Muscle layer of duodenum (tissue), 2 donors: ENCODE measurements around the gene ZRANB2.

Experiments used
- H3K27ac ChIP-seq: one replicate; pipeline ENCODE4 v1.7.0; 2013; ENCODE audit warnings: mild to moderate bottlenecking, low read length
- H3K27me3 ChIP-seq: one replicate; pipeline ENCODE4 v1.7.0; 2013; ENCODE audit warnings: low read depth, mild to moderate bottlenecking, control low read depth, low read length
- H3K36me3 ChIP-seq, 2 donors: one replicate each; pipeline ENCODE4 v1.7.0; 2013; ENCODE audit warnings: low read length in 2 of 2, control low read depth in 1 of 2, mild to moderate bottlenecking in 1 of 2; ENCODE audit not compliant: insufficient read depth in 2 of 2, control insufficient read depth in 1 of 2
- H3K4me1 ChIP-seq, 2 donors: one replicate each; pipeline ENCODE4 v1.7.0; 2013; ENCODE audit warnings: low read length in 2 of 2, mild to moderate bottlenecking in 2 of 2, control low read depth in 1 of 2, moderate library complexity in 1 of 2; ENCODE audit not compliant: insufficient read depth in 2 of 2, control insufficient read depth in 1 of 2
- H3K4me3 ChIP-seq, 2 donors: one replicate each; pipeline ENCODE4 v1.7.0; 2013; ENCODE audit warnings: low read length in 2 of 2, low read depth in 1 of 2, mild to moderate bottlenecking in 1 of 2
- H3K9me3 ChIP-seq, 2 donors: one replicate each; pipeline ENCODE4 v1.7.0; 2013; ENCODE audit warnings: low read length in 2 of 2, control low read depth in 1 of 2, mild to moderate bottlenecking in 1 of 2; ENCODE audit not compliant: control insufficient read depth in 1 of 2
- donor health status: healthy.

ZRANB2 gene

DNA sequence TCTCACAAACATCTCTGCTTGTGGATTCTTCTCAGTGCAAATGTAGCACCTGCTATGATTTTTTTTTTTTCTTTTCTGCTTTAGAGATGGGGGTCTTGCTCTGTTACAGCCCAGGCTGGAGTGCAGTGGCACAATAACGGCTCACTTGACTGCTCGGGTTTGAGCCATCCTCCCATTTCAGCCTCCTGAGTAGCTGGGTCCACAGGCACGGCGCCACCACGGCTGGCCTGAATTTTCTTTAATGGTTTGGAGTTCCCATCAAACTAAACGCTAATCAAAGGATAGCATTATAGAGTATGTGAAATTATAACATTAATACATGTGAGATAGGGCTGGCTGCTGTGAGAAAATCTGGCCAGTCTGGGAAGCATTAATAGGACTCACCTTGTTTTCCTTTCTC is 26.0 kb downstream of the ZRANB2 start:
- H3K27ac ChIP-seq = no peak overlapping the region
- H3K4me3 ChIP-seq = no peak overlapping the region
- no peaks in the 10 kb centered on the region for H3K9me3 ChIP-seq
- H3K27me3 ChIP-seq = no peaks in the 10 kb centered on the region
- H3K4me1 ChIP-seq = no peaks in the 10 kb centered on the region
- H3K36me3 ChIP-seq = peaks cover 14 to 22% of the 10 kb centered on the region in 2 donors

GRCh38 chr1:71054281-71054731 is 26.5 kb downstream of the ZRANB2 start:
- Histone ChIP-seq H3K36me3 (peaks cover 13 to 21% of the 10 kb centered on the region in 2 donors), H3K27me3 (no peaks in the 10 kb centered on the region), H3K9me3 (no peaks in the 10 kb centered on the region), H3K4me3 (no peak overlapping the region), H3K27ac (no peak overlapping the region), H3K4me1 (no peaks in the 10 kb centered on the region)

GRCh38 chr1:71053758-71054157 is 27.1 kb downstream of the ZRANB2 start:
- H3K27ac ChIP-seq = no peak overlapping the region
- H3K36me3 ChIP-seq = peaks cover 7 to 15% of the 10 kb centered on the region in 2 donors
- H3K9me3 ChIP-seq = no peaks in the 10 kb centered on the region

DNA sequence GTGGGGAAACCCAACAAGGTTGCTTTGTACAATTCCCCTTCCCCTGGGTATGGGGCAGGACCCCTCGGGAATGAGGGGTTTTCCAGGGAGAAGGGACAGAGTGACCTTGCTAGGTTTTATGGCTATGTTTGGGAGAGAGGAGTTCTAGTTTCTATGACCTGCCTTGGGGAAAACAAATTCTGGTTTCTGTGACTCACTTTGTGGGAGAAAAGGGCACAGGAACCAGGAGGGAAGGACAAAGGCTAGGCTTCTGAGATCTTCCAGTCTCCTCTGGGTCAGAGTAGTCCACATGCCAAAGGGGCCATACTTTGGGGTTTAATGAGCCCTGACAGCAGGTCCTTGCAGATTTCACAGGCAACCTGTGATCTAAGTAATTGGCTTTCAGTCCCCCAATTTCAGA is 27.7 kb downstream of the ZRANB2 start:
- peaks cover 3% of the 10 kb centered on the region for H3K27me3 ChIP-seq
- peaks cover 4 to 12% of the 10 kb centered on the region in 2 donors for H3K36me3 ChIP-seq
- no peaks in the 10 kb centered on the region for H3K9me3 ChIP-seq

More at GRCh38 chr1:71053758-71054157, 27.1 kb downstream of the ZRANB2 start:
- no peaks in the 10 kb centered on the region for H3K27me3 ChIP-seq
- no peaks in the 10 kb centered on the region for H3K4me1 ChIP-seq
- H3K4me3 ChIP-seq = no peak overlapping the region

DNA sequence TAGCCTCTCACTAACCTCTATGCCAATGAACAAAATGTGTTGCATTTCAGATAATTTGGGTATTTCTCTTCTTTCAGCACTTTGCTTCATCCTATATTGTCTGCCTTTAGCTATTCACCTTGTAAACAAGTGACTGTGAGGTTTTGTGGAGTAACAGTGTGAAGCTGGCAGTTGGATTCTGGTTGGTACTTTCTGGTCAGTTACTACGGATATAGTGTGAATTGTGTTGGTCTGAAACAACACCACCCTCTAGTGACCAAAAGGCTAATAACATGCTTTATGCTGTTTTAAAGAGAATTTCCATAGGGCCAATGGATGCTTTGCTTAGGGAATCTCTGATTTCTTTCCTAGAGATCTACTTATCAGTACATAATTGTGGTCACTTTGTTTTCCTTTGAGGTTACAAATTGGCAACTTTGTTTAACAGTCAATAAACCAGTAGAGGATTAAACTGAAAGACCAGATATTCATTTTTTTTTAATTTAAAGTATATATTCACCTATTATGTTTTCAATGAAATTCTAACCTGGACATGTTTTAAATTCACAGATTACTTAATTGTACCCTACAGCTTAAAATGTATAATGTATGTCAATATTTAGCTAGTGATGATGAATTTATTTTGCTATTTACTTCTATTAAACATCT is 30.8 kb downstream of the ZRANB2 start:
- Histone ChIP-seq H3K27ac (no peak overlapping the region), H3K4me3 (no peak overlapping the region), H3K4me1 (peaks cover 0 to 13% of the 10 kb centered on the region in 2 donors), H3K27me3 (peaks cover 22% of the 10 kb centered on the region), H3K36me3 (no peaks in the 10 kb centered on the region), H3K9me3 (no peaks in the 10 kb centered on the region)

More for the DNA sequence above, 27.7 kb downstream of the ZRANB2 start:
- Histone ChIP-seq H3K4me1 (no peaks in the 10 kb centered on the region), H3K4me3 (no peak overlapping the region), H3K27ac (no peak overlapping the region)

DNA sequence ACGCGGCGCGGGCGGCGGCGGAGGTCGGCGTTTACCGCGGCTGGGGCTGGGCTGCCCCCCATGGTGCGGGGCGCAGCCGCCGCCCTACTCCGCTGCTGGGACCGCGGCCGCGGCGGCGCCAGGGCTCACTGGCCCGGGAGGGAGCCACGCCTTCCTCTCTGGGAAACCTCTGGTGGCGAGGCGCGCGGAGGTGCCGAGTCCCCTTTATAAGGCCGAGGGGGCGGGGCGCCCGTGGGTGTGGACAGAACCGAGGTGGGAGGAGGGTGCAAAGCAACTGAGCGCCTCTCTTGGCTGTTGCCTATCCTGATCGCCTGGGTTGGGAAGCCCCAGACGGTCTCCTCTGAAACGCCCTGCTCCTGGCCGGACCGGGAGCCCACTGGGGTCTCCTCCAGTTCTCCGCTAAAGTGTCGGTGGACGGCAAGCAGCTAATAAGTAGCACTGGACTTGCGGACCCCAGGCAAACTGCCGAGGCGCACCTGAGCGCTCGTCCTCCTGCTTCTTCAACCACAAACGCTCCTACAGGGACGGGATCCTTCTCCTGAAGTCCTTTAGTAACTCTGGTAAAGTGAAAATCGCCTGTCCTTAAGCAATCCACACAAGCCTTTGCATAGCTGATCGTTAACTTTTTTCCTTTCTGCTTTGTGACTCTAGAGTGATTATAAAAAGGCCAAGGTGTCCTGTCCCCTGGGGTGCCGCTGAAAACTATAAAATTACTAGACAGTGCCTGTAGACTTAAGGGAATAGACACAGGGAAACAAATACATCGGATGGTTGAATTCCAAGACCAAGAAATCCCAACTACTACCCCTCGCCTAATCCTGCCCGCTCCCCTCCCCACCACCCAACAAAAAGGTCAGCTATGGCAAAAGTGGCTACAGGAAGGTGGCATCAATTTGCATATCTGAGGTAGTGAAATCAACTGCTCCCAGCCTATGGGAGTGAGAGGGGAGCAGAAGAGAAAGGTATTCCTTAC is 32.9 kb downstream of the ZRANB2 start, which contains the start of gene PTGER3:
Gene PTGER3 (minus strand): TSS at position 182 of the 973 bp plus-strand sequence. CDS start 239 bp downstream, outside the sequence.
- no peaks in the 10 kb centered on the region for H3K36me3 ChIP-seq
- no peak within 1 kb of the TSS for H3K27ac ChIP-seq
- peak within 1 kb of the TSS; percentile 52 to 91 for H3K4me3 ChIP-seq
- H3K27me3 ChIP-seq = peaks cover 22% of the 10 kb centered on the region
- H3K9me3 ChIP-seq = no peaks in the 10 kb centered on the region
- H3K4me1 ChIP-seq = peaks cover 0 to 13% of the 10 kb centered on the region in 2 donors

GRCh38 chr1:71046891-71047634 is 33.8 kb downstream of the ZRANB2 start:
- no peak overlapping the region for H3K27ac ChIP-seq

GRCh38 chr1:71045463-71046028 is 35.3 kb downstream of the ZRANB2 start:
- peaks cover 0 to 13% of the 10 kb centered on the region in 2 donors for H3K4me1 ChIP-seq
- H3K36me3 ChIP-seq = no peaks in the 10 kb centered on the region
- H3K9me3 ChIP-seq = no peaks in the 10 kb centered on the region
- H3K27me3 ChIP-seq = peaks cover 22% of the 10 kb centered on the region
- H3K27ac ChIP-seq = no peak overlapping the region
- peak overlapping the region; percentile 44 to 91 for H3K4me3 ChIP-seq

More at GRCh38 chr1:71046891-71047634, 33.8 kb downstream of the ZRANB2 start:
- Histone ChIP-seq H3K9me3 (no peaks in the 10 kb centered on the region), H3K4me1 (peaks cover 0 to 13% of the 10 kb centered on the region in 2 donors), H3K4me3 (peak overlapping the region; percentile 52 to 91), H3K36me3 (no peaks in the 10 kb centered on the region), H3K27me3 (peaks cover 22% of the 10 kb centered on the region)

DNA sequence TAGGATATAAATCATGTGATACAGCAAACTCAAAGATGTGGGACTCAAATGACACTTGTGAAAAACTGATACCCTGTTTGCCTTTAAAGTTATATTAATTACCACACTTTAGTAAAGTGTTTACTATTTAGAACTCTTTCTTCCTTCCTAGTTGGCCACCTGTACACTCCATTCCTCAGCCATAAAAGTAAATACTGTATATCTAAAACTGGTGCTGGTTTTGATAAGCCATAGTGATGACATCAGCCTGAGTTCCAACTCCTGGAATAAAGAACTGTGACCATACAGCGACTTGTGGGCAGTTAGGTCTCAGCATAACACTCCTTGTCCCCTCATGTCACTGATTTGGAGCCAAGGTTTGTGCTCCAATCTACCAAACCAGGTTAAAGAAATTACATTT is 36.0 kb downstream of the ZRANB2 start:
- no peaks in the 10 kb centered on the region for H3K9me3 ChIP-seq
- peak overlapping the region; percentile 44 to 91 for H3K4me3 ChIP-seq
- no peak overlapping the region for H3K27ac ChIP-seq
- H3K36me3 ChIP-seq = no peaks in the 10 kb centered on the region
- H3K27me3 ChIP-seq = peaks cover 22% of the 10 kb centered on the region
- H3K4me1 ChIP-seq = peaks cover 0 to 13% of the 10 kb centered on the region in 2 donors

DNA sequence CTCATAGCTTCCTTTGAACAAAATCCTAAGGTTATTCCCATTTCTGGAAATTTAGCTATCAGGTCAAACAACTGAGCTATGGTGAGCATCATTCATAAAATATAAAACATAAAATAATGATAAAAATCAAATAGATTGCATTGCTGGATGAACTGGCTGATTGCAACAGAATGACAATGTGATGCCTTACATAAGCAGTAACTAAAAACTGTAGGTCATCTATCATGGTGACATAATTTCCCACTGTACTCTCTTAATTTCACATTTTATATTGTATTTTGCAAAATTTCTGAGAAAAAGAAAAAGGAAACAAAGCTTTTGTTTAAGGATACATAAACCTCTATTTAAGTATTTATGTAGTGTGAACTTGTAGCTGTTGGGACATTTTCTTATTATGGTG is 37.8 kb downstream of the ZRANB2 start:
- no peaks in the 10 kb centered on the region for H3K9me3 ChIP-seq
- peaks cover 18% of the 10 kb centered on the region for H3K27me3 ChIP-seq
- peaks cover 0 to 13% of the 10 kb centered on the region in 2 donors for H3K4me1 ChIP-seq
- no peak overlapping the region for H3K27ac ChIP-seq
- H3K36me3 ChIP-seq = no peaks in the 10 kb centered on the region
- no peak overlapping the region for H3K4me3 ChIP-seq
